SU-DHL-6 (cell line): ENCODE results near the gene BMERB1.

Source experiments
- H2AFZ ChIP-seq: fragments of 200-600 bp; sonication (generic); 2 replicates; pipeline ENCODE4 v1.6.1; 2014; ENCODE audit warnings: low read depth, mild to moderate bottlenecking, moderate library complexity, mixed read lengths, antibody characterized with exemption, low read length; ENCODE audit not compliant: severe bottlenecking
- H3F3A ChIP-seq: fragments of 200-600 bp; shearing (Covaris generic); 2 replicates; pipeline ENCODE4 v1.6.0; 2016; ENCODE audit warnings: antibody characterized with exemption, mild to moderate bottlenecking; ENCODE audit not compliant: insufficient read depth
- H3K27ac ChIP-seq: fragments of 200-600 bp; sonication (generic); 2 replicates; pipeline ENCODE4 v1.5.1; 2016; ENCODE audit warnings: low read depth, mild to moderate bottlenecking, low read length, moderate library complexity, mixed read lengths
- H3K27me3 ChIP-seq: fragments of 200-600 bp; sonication (generic), shearing (Covaris generic); 2 replicates; pipeline ENCODE4 v1.6.0; 2014; ENCODE audit warnings: mild to moderate bottlenecking, low read length
- H3K36me3 ChIP-seq: fragments of 200-600 bp; sonication (generic); 2 replicates; pipeline ENCODE4 v1.6.1; 2014; ENCODE audit warnings: mild to moderate bottlenecking, low read length, mixed read lengths
- H3K4me2 ChIP-seq: fragments of 300-600, 200-600 bp; shearing (Covaris generic), sonication (generic); 2 replicates; pipeline ENCODE4 v1.6.0; 2014; ENCODE audit warnings: low read length, low read depth, mild to moderate bottlenecking; ENCODE audit not compliant: poor library complexity, severe bottlenecking
- H3K4me3 ChIP-seq: fragments of 200-600 bp; sonication (generic); 2 replicates; pipeline ENCODE4 v1.5.1; 2014; ENCODE audit warnings: antibody characterized with exemption, low read length, mild to moderate bottlenecking, mixed read lengths; ENCODE audit not compliant: insufficient read depth, poor library complexity, severe bottlenecking
- H3K79me2 ChIP-seq: fragments of 200-600 bp; sonication (generic); 2 replicates; pipeline ENCODE4 v1.6.1; 2014; ENCODE audit warnings: mild to moderate bottlenecking, low read length, moderate library complexity; ENCODE audit not compliant: insufficient read depth
- H3K9ac ChIP-seq: fragments of 200-600 bp; sonication (generic); 2 replicates; pipeline ENCODE4 v1.7.0; 2014; ENCODE audit warnings: mild to moderate bottlenecking, low read length
- H3K9me2 ChIP-seq: fragments of 200-600 bp; sonication (generic); replicated peaks from 2 replicates; pipeline ENCODE4 v1.6.1; 2014; ENCODE audit warnings: low read length; ENCODE audit not compliant: insufficient read depth
- H3K9me3 ChIP-seq: fragments of 200-600 bp; sonication (generic); 2 replicates; pipeline ENCODE4 v1.6.1; 2014; ENCODE audit warnings: low read length, mixed read lengths; ENCODE audit not compliant: insufficient read depth
- H4K20me1 ChIP-seq: fragments of 200-600 bp; sonication (generic); 2 replicates; pipeline ENCODE4 v1.6.1; 2014; ENCODE audit warnings: low read depth, mild to moderate bottlenecking, antibody characterized with exemption, low read length, moderate library complexity, mixed read lengths
- EZH2phosphoT487 ChIP-seq: fragments of 200-600 bp; sonication (generic), shearing (Covaris generic); conservative IDR thresholded peaks from 2 replicates; pipeline ENCODE4 v1.6.1; 2018; ENCODE audit warnings: mild to moderate bottlenecking, antibody characterized with exemption, low read length, moderate library complexity, mixed read lengths
- TF ChIP-seq, protein P1 (sequence below): fragments of 200-600 bp; sonication (generic); IDR thresholded peaks from one replicate; pipeline ENCODE4 v1.5.1; 2017; ENCODE audit warnings: antibody characterized with exemption, mild to moderate bottlenecking, low read length, moderate library complexity; ENCODE audit not compliant: insufficient read depth, poor library complexity, severe bottlenecking

Gene BMERB1

GRCh38 chr16:15585956-15586355, 151.6 kb downstream of the BMERB1 start:
- Histone ChIP-seq H3K27ac (no peak overlapping the region), H3K9me3 (peaks cover 10% of the 10 kb centered on the region; the same call in 1 of the 2 replicates), H3K9me2 (no peaks in the 10 kb centered on the region), H3K27me3 (no peaks in the 10 kb centered on the region), H2AFZ (no peak overlapping the region), H3F3A (no peaks in the 10 kb centered on the region), H3K4me3 (no peak overlapping the region), H3K79me2 (no peaks in the 10 kb centered on the region), H3K9ac (no peak overlapping the region), H3K4me2 (no peak overlapping the region), H3K36me3 (0 out of 2 replicates have a peak, but pooled peaks cover 3% of the 10 kb centered on the region), H4K20me1 (no peaks in the 10 kb centered on the region)
- TF ChIP-seq EZH2phosphoT487: no peak
- TF ChIP-seq, protein P1, sequence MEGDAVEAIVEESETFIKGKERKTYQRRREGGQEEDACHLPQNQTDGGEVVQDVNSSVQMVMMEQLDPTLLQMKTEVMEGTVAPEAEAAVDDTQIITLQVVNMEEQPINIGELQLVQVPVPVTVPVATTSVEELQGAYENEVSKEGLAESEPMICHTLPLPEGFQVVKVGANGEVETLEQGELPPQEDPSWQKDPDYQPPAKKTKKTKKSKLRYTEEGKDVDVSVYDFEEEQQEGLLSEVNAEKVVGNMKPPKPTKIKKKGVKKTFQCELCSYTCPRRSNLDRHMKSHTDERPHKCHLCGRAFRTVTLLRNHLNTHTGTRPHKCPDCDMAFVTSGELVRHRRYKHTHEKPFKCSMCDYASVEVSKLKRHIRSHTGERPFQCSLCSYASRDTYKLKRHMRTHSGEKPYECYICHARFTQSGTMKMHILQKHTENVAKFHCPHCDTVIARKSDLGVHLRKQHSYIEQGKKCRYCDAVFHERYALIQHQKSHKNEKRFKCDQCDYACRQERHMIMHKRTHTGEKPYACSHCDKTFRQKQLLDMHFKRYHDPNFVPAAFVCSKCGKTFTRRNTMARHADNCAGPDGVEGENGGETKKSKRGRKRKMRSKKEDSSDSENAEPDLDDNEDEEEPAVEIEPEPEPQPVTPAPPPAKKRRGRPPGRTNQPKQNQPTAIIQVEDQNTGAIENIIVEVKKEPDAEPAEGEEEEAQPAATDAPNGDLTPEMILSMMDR: no peak

DNA sequence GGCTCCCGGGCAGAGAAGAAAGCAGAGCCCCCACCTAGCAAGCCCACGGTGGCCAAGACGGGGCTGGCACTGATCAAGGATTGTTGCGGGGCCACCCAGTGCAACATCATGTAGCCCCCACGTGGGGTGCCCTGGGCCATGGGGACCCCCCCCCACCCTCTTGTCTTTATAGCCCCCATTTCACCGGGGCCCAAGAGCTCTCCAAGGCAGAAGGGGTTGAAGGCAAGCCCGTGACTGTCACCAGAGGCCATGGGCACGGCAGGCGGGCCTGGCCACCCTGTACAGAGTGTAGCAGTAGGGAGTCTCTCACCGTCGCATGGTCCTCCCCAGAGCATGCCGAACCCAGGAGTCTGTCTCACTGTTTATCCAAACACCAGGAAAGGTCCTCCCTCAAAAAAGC, 152.3 kb downstream of the BMERB1 start:
- Histone ChIP-seq H3K4me2 (no peak overlapping the region), H3K27ac (no peak overlapping the region), H2AFZ (no peak overlapping the region), H3K9me3 (peaks cover 10% of the 10 kb centered on the region; the same call in 1 of the 2 replicates), H3K79me2 (no peaks in the 10 kb centered on the region), H3K9me2 (no peaks in the 10 kb centered on the region), H3K36me3 (0 out of 2 replicates have a peak, but pooled peaks cover 3% of the 10 kb centered on the region), H3K9ac (no peak overlapping the region), H3K4me3 (no peak overlapping the region), H3K27me3 (no peaks in the 10 kb centered on the region), H3F3A (no peaks in the 10 kb centered on the region), H4K20me1 (no peaks in the 10 kb centered on the region)
- TF ChIP-seq, protein P1: no peak
- no peak for TF ChIP-seq EZH2phosphoT487

GRCh38 chr16:15587152-15587825, 152.9 kb downstream of the BMERB1 start:
- TF ChIP-seq, protein P1: no peak
- TF ChIP-seq EZH2phosphoT487: no peak
- no peaks in the 10 kb centered on the region for H4K20me1 ChIP-seq
- H3K4me3 ChIP-seq: no peak overlapping the region
- H3K79me2 ChIP-seq: no peaks in the 10 kb centered on the region
- H3K4me2 ChIP-seq: no peak overlapping the region
- no peaks in the 10 kb centered on the region for H3F3A ChIP-seq
- no peak overlapping the region for H3K27ac ChIP-seq
- no peak overlapping the region for H2AFZ ChIP-seq
- 0 out of 2 replicates have a peak, but pooled peaks cover 3% of the 10 kb centered on the region for H3K36me3 ChIP-seq
- H3K9me2 ChIP-seq: no peaks in the 10 kb centered on the region
- no peaks in the 10 kb centered on the region for H3K27me3 ChIP-seq
- peaks cover 10% of the 10 kb centered on the region; the same call in 1 of the 2 replicates for H3K9me3 ChIP-seq
- no peak overlapping the region for H3K9ac ChIP-seq
